ENCODE data around the gene TNPO3.
A peak's percentile ranks its signal among the peaks of the same experiment; 100 is the strongest.
"Not testable (repeated sequence)": the region's sequence is repeated elsewhere in the genome, so short reads cannot be mapped to it uniquely, and the experiment has no call there.

The TNPO3 gene

GRCh38 chr7:128921866-128922440 is 133.0 kb downstream of the TNPO3 start:
- DNase-seq (ENCODE audit: low read depth): no peak

- DNase-seq (ENCODE audit: low read depth): no peak
Measured at GRCh38 chr7:128920913-128921582, 133.9 kb downstream of the TNPO3 start.

- DNase-seq (ENCODE audit: low read depth): no peak
Measured at GRCh38 chr7:128919881-128920799, 134.8 kb downstream of the TNPO3 start.

- no peak for DNase-seq (ENCODE audit: low read depth)
Measured at GRCh38 chr7:128919241-128919640, 135.7 kb downstream of the TNPO3 start.

GRCh38 chr7:128918016-128918665 is 136.8 kb downstream of the TNPO3 start:
- DNase-seq (ENCODE audit: low read depth): no peak

GRCh38 chr7:128917122-128917521 is 137.8 kb downstream of the TNPO3 start:
- no peak for DNase-seq (ENCODE audit: low read depth)

GRCh38 chr7:128916643-128916915 is 138.3 kb downstream of the TNPO3 start:
- no peak for DNase-seq (ENCODE audit: low read depth)

GRCh38 chr7:128915841-128916642 is 138.9 kb downstream of the TNPO3 start:
- no peak for DNase-seq (ENCODE audit: low read depth)

- DNase-seq (ENCODE audit: low read depth): no peak
Measured at GRCh38 chr7:128915271-128915819, 139.6 kb downstream of the TNPO3 start.

GRCh38 chr7:128914566-128915151 is 140.3 kb downstream of the TNPO3 start:
- DNase-seq (ENCODE audit: low read depth): no peak

- no peak for DNase-seq (ENCODE audit: low read depth)
Measured at GRCh38 chr7:128913870-128914565, 140.9 kb downstream of the TNPO3 start.

GRCh38 chr7:128912709-128913495 is 142.0 kb downstream of the TNPO3 start:
- DNase-seq (ENCODE audit: low read depth): not testable (repeated sequence)

- no peak for DNase-seq (ENCODE audit: low read depth)
Measured at GRCh38 chr7:128912281-128912680, 142.6 kb downstream of the TNPO3 start.

GRCh38 chr7:128911423-128912031 is 143.4 kb downstream of the TNPO3 start:
- peak; percentile 33 for DNase-seq (ENCODE audit: low read depth)

GRCh38 chr7:128910569-128910945 is 144.4 kb downstream of the TNPO3 start, which contains the start of gene KCP:
Gene KCP, minus strand, starts transcription at chr7:128910709. Its CDS starts 33 bp downstream, at chr7:128910676.
- DNase-seq (ENCODE audit: low read depth): no peak

- no peak for DNase-seq (ENCODE audit: low read depth)
Measured at GRCh38 chr7:128909625-128910568, 145.0 kb downstream of the TNPO3 start.

GRCh38 chr7:128908750-128909624 is 145.9 kb downstream of the TNPO3 start:
- no peak for DNase-seq (ENCODE audit: low read depth)

All from CMK (cell line).